HEK293 (cell line): ENCODE results near the gene MMP23B.

Source experiments
- CTCF ChIP-seq: fragments of 450-650 bp; formaldehyde crosslinking; IDR thresholded peaks from 2 replicates; pipeline ENCODE4 v1.5.1; 2016; ENCODE audit warnings: missing biosample characterization, missing genetic modification characterization
- ZBTB26 ChIP-seq: fragments of 450-650 bp; formaldehyde crosslinking; optimal IDR thresholded peaks from 2 replicates; pipeline ENCODE3; 2016; ENCODE audit warnings: missing biosample characterization, mild to moderate bottlenecking, missing genetic modification characterization
- ZNF510 ChIP-seq: fragments of 450-650 bp; formaldehyde crosslinking; IDR thresholded peaks from 2 replicates; pipeline ENCODE4 v1.5.1; 2018; ENCODE audit warnings: mild to moderate bottlenecking, missing genetic modification characterization, missing biosample characterization; ENCODE audit not compliant: insufficient replicate concordance

DNA sequence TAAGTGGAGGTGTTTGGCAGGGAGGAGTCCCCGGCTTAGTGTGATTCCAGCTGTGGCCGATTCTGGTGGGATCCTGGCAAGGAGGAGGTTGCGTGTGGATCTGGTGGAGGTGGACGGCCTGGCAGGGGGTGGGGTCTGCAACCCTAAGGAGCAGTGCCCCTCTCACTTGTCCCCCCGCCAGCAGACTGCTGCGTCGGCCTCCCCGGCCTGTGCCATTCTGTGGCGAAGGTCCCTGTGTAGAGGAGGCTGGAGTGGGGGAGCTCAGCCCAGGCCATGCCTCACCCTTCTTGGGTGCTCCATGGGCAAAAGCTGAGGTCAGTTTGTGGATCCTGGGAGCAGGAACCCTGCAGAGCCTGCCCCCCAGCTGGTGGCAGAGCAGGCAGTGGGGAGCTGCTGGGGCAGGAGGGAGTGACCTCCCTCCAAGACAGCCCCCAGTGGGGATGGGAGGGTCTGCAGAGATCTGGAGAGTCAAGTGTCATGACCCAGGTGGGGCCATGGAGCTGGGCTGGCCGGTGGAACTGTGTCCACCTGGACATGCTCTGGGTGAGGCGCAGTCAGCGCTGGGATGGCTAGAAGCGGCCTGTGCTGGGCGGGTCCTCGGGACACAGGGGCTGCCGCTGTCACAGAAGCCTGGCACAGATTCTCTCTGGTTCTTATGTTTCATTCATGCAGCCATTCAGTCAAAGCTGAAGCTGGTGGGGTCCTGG, 11.4 kb upstream of the MMP23B start:
- TF ChIP-seq ZNF510 (tag by site-specific recombination) (no peak), CTCF (tag by site-specific recombination) (no peak), ZBTB26 (tag by site-specific recombination) (no peak)
